ENCODE results near the gene CHRNA3. TPM values are rescaled to one million over a fixed set of nuclear protein-coding genes. Genes with fewer than 3 reads are reported as not detected.
A peak's percentile ranks its signal among the peaks of the same experiment; 100 is the strongest.
"Not testable (repeated sequence)": the region's sequence is repeated elsewhere in the genome, so short reads cannot be mapped to it uniquely, and the experiment has no call there.

Gene CHRNA3
- total RNA-seq, 2 experiments from 2014 or later: not detected

DNA sequence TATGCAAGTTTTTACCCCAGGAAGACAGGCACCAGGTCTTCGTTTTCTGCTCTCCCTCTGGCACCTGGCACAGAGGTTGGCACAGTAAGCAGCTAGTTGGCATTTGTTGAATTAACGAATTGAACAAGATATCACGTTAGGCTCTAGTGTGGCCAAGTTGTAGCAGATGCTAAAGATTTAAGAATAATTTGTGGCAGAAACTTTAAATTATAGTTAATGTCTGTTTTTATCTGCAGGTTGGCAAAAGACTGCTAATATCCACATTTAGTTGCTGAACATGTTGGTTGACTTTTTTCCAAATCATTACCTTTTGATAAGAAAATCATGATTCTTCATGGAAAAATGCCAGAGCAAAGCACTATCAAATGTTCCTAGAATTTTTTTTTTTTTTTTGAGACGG, 47.4 kb downstream of the CHRNA3 start:
- Mint-ChIP-seq H3K9me3 (no peaks in the 10 kb centered on the region), H3K27ac (no peak overlapping the region), H3K27me3 (peaks cover 4% of the 10 kb centered on the region), H3K36me3 (no peaks in the 10 kb centered on the region), H3K4me1 (no peaks in the 10 kb centered on the region), H3K4me3 (no peak overlapping the region)
- POLR2A ChIA-PET: no interaction called here
- no peak for ATAC-seq (ENCODE audit: low read depth)
- no peak for DNase-seq

DNA sequence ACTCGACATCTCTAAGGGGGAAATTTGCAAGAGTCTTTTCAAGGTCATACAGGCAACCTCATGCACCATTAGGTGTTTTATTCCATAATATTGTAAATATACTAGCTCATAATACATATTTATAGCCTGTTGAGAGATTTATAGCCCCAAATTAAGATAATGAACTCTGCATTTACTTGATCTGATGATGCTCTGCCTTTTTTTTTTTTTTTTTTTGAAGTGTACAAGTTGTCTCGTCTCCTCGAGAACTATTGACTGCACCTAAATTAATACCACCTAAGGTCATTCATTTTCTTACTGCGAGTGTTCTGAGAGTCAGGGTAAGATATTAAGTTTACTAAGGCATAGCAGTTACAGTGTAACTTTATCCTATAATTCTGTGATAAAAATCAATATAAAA, 49.4 kb downstream of the CHRNA3 start:
- H3K27me3 Mint-ChIP-seq: peaks cover 16% of the 10 kb centered on the region
- H3K4me1 Mint-ChIP-seq: peaks cover 7% of the 10 kb centered on the region
- H3K9me3 Mint-ChIP-seq: no peaks in the 10 kb centered on the region
- no peaks in the 10 kb centered on the region for H3K36me3 Mint-ChIP-seq
- ATAC-seq (ENCODE audit: low read depth) (no peak), DNase-seq (no peak)
- POLR2A ChIA-PET: no interaction called here
- no peak overlapping the region for H3K27ac Mint-ChIP-seq
- H3K4me3 Mint-ChIP-seq: no peak overlapping the region

GRCh38 chr15:78570710-78571109, 50.1 kb downstream of the CHRNA3 start:
- Mint-ChIP-seq H3K27ac (no peak overlapping the region), H3K27me3 (peaks cover 19% of the 10 kb centered on the region), H3K36me3 (no peaks in the 10 kb centered on the region), H3K4me1 (peaks cover 12% of the 10 kb centered on the region), H3K9me3 (no peaks in the 10 kb centered on the region), H3K4me3 (no peak overlapping the region)
- ATAC-seq (ENCODE audit: low read depth): no peak
- no peak for DNase-seq
- POLR2A ChIA-PET: no interaction called here

- Mint-ChIP-seq H3K9me3 (no peaks in the 10 kb centered on the region), H3K4me1 (peaks cover 19% of the 10 kb centered on the region), H3K4me3 (no peak overlapping the region), H3K27ac (no peak overlapping the region), H3K36me3 (no peaks in the 10 kb centered on the region), H3K27me3 (peaks cover 31% of the 10 kb centered on the region)
- DNase-seq (no peak), ATAC-seq (ENCODE audit: low read depth) (no peak)
- POLR2A ChIA-PET: no interaction called here
Observed at GRCh38 chr15:78567531-78567930, 53.3 kb downstream of the CHRNA3 start.

GRCh38 chr15:78565951-78566774, 54.6 kb downstream of the CHRNA3 start:
- Mint-ChIP-seq H3K27me3 (peaks cover 34% of the 10 kb centered on the region), H3K9me3 (no peaks in the 10 kb centered on the region), H3K4me3 (peak overlapping the region; percentile 94), H3K4me1 (peaks cover 19% of the 10 kb centered on the region), H3K27ac (no peak overlapping the region), H3K36me3 (peaks cover 2% of the 10 kb centered on the region)
- DNase-seq (no peak), ATAC-seq (ENCODE audit: low read depth) (no peak)
- POLR2A ChIA-PET: interaction anchor here (0.9 to 2.4 kb wide), 2 partner anchors 17 to 26 kb away, joined by 3 to 18 read pairs; partner anchors contain the start of gene PSMA4

DNA sequence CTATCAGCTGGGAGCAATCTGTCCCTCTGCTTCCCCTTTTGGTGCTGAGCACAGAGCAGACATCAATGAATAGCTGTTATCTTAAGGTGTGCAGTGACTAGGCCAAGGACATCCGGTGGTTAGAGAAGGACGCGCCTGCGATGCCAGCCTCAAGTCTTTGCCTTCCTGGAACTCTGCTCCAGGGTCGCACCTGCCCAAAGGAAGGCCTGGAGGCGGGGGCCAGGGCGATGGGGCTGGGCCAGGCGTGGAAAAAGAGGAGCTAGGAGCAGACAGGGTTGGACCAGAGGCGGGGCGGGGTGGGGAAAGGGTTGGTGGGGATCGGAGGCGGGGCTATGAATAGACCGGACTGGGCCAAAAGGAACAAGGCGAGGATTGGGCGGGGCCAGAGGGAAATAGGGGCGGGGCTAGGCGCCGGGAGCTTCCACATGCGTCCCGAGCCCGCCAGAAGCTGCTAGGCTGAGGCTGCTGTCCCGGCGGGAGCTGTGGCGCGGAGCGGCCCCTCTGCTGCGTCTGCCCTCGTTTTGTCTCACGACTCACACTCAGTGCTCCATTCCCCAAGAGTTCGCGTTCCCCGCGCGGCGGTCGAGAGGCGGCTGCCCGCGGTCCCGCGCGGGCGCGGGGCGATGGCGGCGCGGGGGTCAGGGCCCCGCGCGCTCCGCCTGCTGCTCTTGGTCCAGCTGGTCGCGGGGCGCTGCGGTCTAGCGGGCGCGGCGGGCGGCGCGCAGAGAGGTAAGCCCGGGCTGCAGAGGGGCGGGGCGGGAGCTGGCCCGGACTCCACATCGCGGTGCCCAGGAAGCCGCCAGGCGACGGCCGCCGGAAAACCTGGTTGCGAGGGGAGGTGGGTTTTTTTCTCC, 55.5 kb downstream of the CHRNA3 start, which contains the start of gene CHRNA5:
CHRNA5 (plus strand) TSS at position 424 of the 854 bp plus-strand sequence; CDS start at position 624, 200 bp downstream.
- Mint-ChIP-seq H3K9me3 (no peaks in the 10 kb centered on the region), H3K4me1 (peaks cover 19% of the 10 kb centered on the region), H3K27me3 (peaks cover 34% of the 10 kb centered on the region), H3K4me3 (peak within 1 kb of the TSS; percentile 94), H3K36me3 (peaks cover 2% of the 10 kb centered on the region), H3K27ac (peak within 1 kb of the TSS; percentile 84)
- DNase-seq (peak; percentile 60), ATAC-seq (ENCODE audit: low read depth) (peak; percentile 71)
- POLR2A ChIA-PET: interaction anchor here (0.9 to 2.4 kb wide), 3 partner anchors 16 to 57 kb away, joined by 3 to 18 read pairs (median 4); partner anchors contain the start of gene PSMA4

- ATAC-seq (ENCODE audit: low read depth) (peak; percentile 19), DNase-seq (peak; percentile 36)
- Mint-ChIP-seq H3K4me3 (peak overlapping the region; percentile 94), H3K27ac (peak overlapping the region; percentile 84), H3K36me3 (peaks cover 2% of the 10 kb centered on the region), H3K4me1 (peaks cover 19% of the 10 kb centered on the region), H3K27me3 (peaks cover 34% of the 10 kb centered on the region), H3K9me3 (no peaks in the 10 kb centered on the region)
- POLR2A ChIA-PET: interaction anchor here (0.9 to 2.4 kb wide), 3 partner anchors 15 to 57 kb away, joined by 3 to 18 read pairs (median 4); partner anchors contain the start of gene PSMA4
Observed at GRCh38 chr15:78564743-78565096, 56.1 kb downstream of the CHRNA3 start.

- Mint-ChIP-seq H3K4me1 (peaks cover 19% of the 10 kb centered on the region), H3K4me3 (peak overlapping the region; percentile 12), H3K36me3 (peaks cover 2% of the 10 kb centered on the region), H3K27ac (no peak overlapping the region), H3K27me3 (peaks cover 34% of the 10 kb centered on the region), H3K9me3 (no peaks in the 10 kb centered on the region)
- POLR2A ChIA-PET: no interaction called here
- ATAC-seq (ENCODE audit: low read depth): no peak
- DNase-seq: no peak
Observed at GRCh38 chr15:78563092-78563491, 57.7 kb downstream of the CHRNA3 start.

DNA sequence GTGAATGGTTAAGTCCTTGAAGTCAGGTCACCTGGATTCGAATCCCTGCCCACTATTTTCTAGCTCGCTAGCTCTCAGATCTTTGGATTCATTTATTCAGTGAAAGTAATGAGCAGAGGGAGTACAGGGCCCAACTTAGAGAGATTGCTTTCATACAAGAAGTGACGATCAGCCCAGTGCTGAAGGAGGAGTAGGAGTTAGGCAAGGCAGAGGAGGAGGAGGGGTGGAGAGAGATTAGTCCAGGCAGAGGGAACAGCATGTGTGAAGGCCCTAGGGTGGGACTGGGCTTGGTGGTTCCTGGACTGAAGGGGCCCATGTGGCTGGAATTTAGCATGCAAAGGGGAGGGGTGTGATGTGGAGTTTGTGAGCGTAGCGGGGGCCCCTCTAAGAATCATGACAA, 59.3 kb downstream of the CHRNA3 start:
- POLR2A ChIA-PET: no interaction called here
- Mint-ChIP-seq H3K27ac (no peak overlapping the region), H3K4me1 (peaks cover 12% of the 10 kb centered on the region)

DNA sequence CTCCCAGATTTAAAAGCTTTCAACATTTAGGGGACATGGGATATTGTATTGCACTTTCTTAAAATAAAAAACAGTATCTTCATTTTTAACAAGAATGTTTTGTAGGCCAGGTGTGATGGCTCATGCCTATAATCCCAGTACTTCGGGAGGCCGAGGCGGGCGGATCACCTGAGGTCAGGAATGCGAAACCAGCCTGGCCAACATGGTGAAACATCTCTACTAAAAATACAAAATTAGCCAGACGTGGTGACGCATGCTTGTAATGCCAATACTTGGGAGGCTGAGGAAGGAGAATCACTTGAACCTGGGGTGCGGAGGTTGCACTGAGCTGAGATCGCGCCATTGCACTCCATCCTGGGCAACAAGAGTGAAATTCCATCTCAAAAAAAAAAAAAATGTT, 60.6 kb downstream of the CHRNA3 start:
- ATAC-seq (ENCODE audit: low read depth); H3K4me3 Mint-ChIP-seq; POLR2A ChIA-PET; H3K4me1 Mint-ChIP-seq; H3K36me3 Mint-ChIP-seq; H3K27ac Mint-ChIP-seq; H3K9me3 Mint-ChIP-seq; DNase-seq: not testable (repeated sequence)
- H3K27me3 Mint-ChIP-seq: peaks cover 16% of the 10 kb centered on the region

More for the DNA sequence above, 59.3 kb downstream of the CHRNA3 start:
- no peaks in the 10 kb centered on the region for H3K9me3 Mint-ChIP-seq
- H3K27me3 Mint-ChIP-seq: peaks cover 23% of the 10 kb centered on the region
- no peak overlapping the region for H3K4me3 Mint-ChIP-seq
- no peak for DNase-seq
- ATAC-seq (ENCODE audit: low read depth): no peak
- peaks cover 2% of the 10 kb centered on the region for H3K36me3 Mint-ChIP-seq

GRCh38 chr15:78552597-78552996, 68.2 kb downstream of the CHRNA3 start:
- Mint-ChIP-seq H3K9me3 (no peaks in the 10 kb centered on the region), H3K4me3 (no peak overlapping the region), H3K27ac (no peak overlapping the region), H3K36me3 (peaks cover 13% of the 10 kb centered on the region), H3K4me1 (peaks cover 2% of the 10 kb centered on the region), H3K27me3 (no peaks in the 10 kb centered on the region)
- DNase-seq: no peak
- ATAC-seq (ENCODE audit: low read depth): no peak
- POLR2A ChIA-PET: no interaction called here

DNA sequence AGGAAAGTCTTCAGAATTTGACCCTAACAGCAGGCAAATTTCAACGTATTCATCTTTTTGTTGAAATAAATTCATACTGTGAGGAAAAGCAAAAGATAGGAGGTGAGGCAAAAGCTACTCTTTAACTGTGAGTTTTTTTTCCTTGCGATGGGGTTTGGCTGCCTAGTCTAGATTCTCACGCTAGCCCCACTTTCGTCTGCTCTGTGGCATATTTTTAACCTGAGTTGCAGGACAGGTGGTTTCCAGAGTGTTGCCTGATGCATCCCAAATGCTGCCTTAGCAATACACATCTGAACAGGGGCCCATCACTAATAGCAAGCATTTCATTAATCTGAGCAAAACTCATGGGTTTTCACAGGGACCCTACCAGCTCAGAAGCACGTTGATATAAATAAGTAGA, 68.9 kb downstream of the CHRNA3 start:
- no peak overlapping the region for H3K27ac Mint-ChIP-seq
- H3K9me3 Mint-ChIP-seq: no peaks in the 10 kb centered on the region
- POLR2A ChIA-PET: no interaction called here
- no peak overlapping the region for H3K4me3 Mint-ChIP-seq
- peaks cover 14% of the 10 kb centered on the region for H3K36me3 Mint-ChIP-seq
- ATAC-seq (ENCODE audit: low read depth) (no peak), DNase-seq (no peak)
- H3K4me1 Mint-ChIP-seq: peaks cover 2% of the 10 kb centered on the region
- no peaks in the 10 kb centered on the region for H3K27me3 Mint-ChIP-seq

- H3K27me3 Mint-ChIP-seq: no peaks in the 10 kb centered on the region
- no peak overlapping the region for H3K4me3 Mint-ChIP-seq
- H3K4me1 Mint-ChIP-seq: peaks cover 2% of the 10 kb centered on the region
- POLR2A ChIA-PET: no interaction called here
- H3K27ac Mint-ChIP-seq: no peak overlapping the region
- ATAC-seq (ENCODE audit: low read depth) (no peak), DNase-seq (no peak)
- no peaks in the 10 kb centered on the region for H3K9me3 Mint-ChIP-seq
- peaks cover 18% of the 10 kb centered on the region for H3K36me3 Mint-ChIP-seq
Observed at GRCh38 chr15:78550815-78551214, 70.0 kb downstream of the CHRNA3 start.
